ENCODE data around the gene CELF5. TPM values are rescaled to one million over a fixed set of nuclear protein-coding genes. Genes with fewer than 3 reads are reported as not detected.
"Not testable (repeated sequence)": the region's sequence is repeated elsewhere in the genome, so short reads cannot be mapped to it uniquely, and the experiment has no call there.

CELF5 gene
- total RNA-seq, 2 experiments from 2014 or later: not detected

DNA sequence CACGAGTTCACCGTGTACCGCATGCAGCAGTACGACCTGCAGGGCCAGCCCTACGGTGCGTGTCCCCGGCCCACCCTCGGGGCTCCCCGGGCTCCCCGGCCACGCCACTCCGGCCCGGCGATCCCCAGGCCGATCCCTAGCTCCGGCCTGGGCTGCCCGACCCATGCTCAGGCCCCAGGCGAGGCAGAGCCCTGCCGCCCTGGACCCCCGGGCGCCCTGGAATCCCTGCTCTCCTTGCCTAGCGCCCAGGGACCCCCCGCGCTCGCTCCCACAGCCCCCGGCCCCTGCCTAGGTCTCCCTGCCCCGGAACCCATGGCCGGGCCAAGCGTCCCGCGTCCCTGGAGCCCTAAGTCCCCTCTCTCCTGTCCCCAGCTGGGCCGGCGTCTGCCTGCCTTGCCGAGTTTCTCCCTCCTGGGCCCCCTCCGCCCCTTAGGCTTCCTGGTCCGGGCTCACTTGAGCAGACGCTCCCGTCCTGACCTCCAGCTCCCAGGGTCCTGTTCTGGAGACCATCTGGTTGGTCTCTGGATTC, 38.2 kb upstream of the CELF5 start:
- peak; percentile 4 for ATAC-seq
- CTCF ChIA-PET: interaction anchor here (0.7 to 1.3 kb wide), 3 partner anchors 45 to 235 kb away, joined by 3 to 6 read pairs (median 3); no protein-coding TSS in a partner anchor

DNA sequence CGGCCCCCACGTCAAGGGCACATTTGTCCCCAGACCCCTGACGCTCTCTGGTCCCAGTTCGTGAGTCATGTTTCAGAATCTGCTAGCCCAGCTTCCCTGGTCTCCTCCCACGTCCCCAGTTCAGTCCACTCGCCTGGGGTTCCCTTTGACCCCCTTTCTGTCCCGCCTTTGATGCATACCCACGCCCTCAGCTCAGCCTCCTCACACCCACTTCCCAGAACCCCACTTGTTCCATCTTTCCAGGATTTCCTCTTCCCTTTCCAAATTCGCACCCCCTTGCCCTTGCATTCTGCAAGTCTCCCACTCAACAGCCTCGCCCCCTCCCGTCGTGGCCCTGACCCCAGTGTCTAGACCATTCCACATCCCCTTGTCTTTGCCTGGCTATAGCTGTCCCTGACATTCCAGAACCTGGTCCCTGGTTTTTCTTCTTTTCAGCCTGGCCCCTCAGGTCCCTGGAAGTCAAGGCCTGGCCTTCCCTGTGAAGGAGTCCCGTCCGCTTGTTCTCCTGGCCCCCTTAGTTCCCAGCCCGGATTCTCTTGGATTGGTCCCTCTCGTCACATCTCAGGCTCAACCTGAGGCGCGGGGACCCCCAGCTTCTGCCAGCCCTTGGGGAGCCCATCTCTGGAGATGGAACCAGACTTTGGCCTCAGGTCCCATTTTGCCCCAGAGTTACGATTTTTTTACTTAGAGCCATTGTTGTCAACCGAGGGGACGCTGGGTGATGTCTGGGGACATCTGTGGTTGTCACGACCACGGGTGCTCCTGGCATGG, 37.4 kb upstream of the CELF5 start:
- DNase-seq: no peak
- CTCF ChIA-PET: interaction anchor here (1.2 kb wide), 1 partner anchor 236 kb away, joined by 3 read pairs; no protein-coding TSS in a partner anchor
- Mint-ChIP-seq H3K27me3 (no peaks in the 10 kb centered on the region), H3K4me1 (peaks cover 57% of the 10 kb centered on the region), H3K9me3 (ENCODE audit: low read depth) (no peaks in the 10 kb centered on the region), H3K36me3 (peaks cover 20% of the 10 kb centered on the region), H3K4me3 (peak overlapping the region; percentile 78), H3K27ac (peak overlapping the region; percentile 68)
- no peak for ATAC-seq

More for the DNA sequence above, 38.2 kb upstream of the CELF5 start:
- peak overlapping the region; percentile 78 for H3K4me3 Mint-ChIP-seq
- H3K27me3 Mint-ChIP-seq: no peaks in the 10 kb centered on the region
- no peaks in the 10 kb centered on the region for H3K9me3 Mint-ChIP-seq (ENCODE audit: low read depth)
- H3K27ac Mint-ChIP-seq: peak overlapping the region; percentile 68
- DNase-seq: no peak
- H3K4me1 Mint-ChIP-seq: peaks cover 59% of the 10 kb centered on the region
- H3K36me3 Mint-ChIP-seq: peaks cover 25% of the 10 kb centered on the region

DNA sequence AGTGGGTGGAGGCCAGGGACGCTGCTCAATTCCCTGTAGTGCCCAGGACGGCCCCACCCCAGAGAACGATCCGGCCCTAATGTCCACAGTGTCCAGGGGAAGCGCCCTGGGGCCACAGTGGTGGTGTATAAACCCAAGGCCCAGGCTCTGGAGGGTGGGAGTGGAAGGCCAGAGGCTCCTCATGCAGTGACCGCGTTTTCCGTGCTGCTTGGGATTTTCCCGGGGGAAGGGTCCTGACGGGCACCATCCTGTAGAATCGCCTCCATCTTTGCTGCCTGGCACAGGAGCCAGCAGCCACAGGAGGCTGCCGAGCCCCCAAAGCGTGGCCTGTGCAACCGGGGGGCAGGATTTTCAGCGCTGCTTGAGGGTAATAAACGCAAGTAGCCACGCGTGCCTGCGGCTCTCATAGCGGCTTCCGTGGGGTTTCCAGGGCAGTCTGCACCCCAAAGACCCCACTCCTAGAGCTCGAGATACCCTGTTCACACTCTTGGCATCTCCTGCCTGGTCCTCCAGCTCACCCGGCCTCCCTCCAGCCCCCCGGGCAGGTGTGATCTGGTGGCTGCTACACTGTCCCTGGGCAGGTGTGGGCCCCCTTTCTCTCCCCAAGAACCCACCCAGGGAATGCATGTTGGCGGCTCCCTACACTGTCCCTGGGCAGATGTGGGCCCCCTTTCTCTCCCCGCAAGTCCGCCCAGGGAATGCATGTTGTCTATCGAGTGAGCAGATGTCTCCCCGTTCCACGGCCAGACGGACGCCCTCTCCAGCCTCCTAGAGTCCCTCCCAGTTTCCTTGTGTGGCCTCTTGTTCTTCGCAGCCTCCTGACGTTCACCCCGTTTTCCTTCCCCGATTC, 36.6 kb upstream of the CELF5 start:
- H3K4me3 Mint-ChIP-seq: no peak overlapping the region

DNA sequence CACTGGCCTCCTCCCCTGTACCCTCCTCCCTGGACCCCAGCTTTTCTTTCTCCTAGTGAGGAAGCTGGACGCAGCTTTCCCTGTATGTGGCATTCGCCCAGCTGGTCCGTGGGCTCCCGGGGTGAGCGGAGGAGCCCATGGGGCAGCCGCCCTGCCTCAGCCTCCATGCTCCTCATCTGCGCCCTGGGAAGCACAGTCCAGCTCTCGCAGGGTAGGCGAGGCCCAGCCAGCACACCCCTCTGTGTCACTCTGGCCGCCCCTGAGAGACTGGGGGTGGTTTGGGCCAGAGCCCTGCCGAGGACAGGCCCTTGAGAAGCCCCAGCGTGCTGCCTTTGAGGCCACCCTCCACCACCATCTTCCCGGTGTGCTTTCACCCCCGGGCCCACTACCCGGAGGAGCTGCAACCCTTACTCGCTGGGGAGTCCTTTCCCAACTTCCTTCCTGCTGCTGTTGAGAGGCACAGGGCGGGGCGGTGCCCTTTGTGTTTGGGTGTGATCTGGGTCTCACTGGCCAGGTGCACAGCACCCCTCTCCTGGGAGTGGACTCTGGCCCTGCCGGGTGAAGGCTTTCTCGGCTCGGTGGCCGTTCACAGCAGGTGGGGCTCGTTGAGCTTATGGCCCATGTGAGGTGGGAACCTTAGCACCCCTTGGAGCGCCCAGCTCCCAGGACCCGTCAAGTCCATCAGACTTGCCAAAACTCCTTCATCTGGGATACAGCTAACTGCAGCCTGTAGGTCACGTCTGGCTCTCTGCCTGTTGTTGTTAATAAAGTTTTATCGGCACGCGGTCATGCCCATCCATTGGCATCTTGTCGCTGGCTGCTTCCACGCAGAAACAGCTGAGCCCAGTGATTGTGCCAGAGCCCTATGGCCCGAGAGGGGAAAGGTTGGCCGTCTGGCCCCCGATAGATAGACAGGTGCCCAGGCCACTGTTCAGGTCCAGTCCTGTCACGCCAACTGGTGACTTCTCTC, 35.5 kb upstream of the CELF5 start:
- H3K4me1 Mint-ChIP-seq: peaks cover 45% of the 10 kb centered on the region
- DNase-seq (no peak), ATAC-seq (no peak)
- no peaks in the 10 kb centered on the region for H3K27me3 Mint-ChIP-seq
- no peak overlapping the region for H3K4me3 Mint-ChIP-seq
- peak overlapping the region; percentile 28 for H3K27ac Mint-ChIP-seq
- CTCF ChIA-PET: no interaction called here
- no peaks in the 10 kb centered on the region for H3K9me3 Mint-ChIP-seq (ENCODE audit: low read depth)
- H3K36me3 Mint-ChIP-seq: peaks cover 16% of the 10 kb centered on the region

More for the DNA sequence above, 36.6 kb upstream of the CELF5 start:
- peaks cover 52% of the 10 kb centered on the region for H3K4me1 Mint-ChIP-seq
- no peaks in the 10 kb centered on the region for H3K27me3 Mint-ChIP-seq
- CTCF ChIA-PET: no interaction called here
- peak overlapping the region; percentile 56 for H3K27ac Mint-ChIP-seq
- H3K9me3 Mint-ChIP-seq (ENCODE audit: low read depth): no peaks in the 10 kb centered on the region
- DNase-seq (no peak), ATAC-seq (no peak)
- H3K36me3 Mint-ChIP-seq: peaks cover 17% of the 10 kb centered on the region

DNA sequence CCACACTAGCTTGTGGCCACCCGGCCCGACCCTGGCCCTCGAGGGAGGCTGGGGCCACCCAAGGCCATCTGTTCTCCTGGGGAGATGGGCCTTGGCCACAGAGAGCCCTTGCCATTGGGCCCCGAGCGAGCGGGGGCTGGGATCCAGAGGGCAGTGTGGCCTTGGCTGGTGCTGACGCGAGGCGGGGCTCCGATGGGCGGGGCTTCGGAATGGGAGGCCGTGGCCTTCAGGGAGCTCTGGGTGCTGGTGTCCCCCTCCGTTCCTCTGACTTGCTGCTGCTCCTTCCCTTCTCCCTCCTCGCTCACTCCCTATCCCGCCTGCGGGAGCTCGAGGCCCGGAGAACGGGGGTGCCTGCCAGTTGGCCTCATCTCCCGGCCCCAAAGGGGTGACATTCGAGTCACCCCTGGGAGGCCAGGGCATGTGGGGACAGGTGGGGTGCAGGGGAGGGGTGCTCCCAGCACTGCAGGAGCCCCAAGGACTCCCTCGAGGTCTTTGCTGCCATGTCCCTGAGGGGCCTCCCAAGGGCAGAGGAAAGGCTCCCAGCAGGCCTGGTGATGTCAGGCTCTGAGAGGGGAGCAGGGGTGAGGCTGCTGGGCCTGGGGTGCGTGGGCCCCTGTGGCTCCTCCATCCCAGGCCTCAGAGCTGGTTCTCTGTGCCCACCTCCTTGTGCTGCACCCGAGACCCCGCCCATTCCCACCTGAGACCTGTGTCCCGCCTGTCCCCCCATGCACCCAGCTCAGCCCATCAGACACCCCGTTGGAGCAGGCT, 34.6 kb upstream of the CELF5 start:
- CTCF ChIA-PET: no interaction called here
- peaks cover 10% of the 10 kb centered on the region for H3K36me3 Mint-ChIP-seq
- DNase-seq (no peak), ATAC-seq (no peak)
- H3K4me3 Mint-ChIP-seq: no peak overlapping the region
- no peaks in the 10 kb centered on the region for H3K27me3 Mint-ChIP-seq
- no peaks in the 10 kb centered on the region for H3K9me3 Mint-ChIP-seq (ENCODE audit: low read depth)
- peaks cover 36% of the 10 kb centered on the region for H3K4me1 Mint-ChIP-seq
- no peak overlapping the region for H3K27ac Mint-ChIP-seq

DNA sequence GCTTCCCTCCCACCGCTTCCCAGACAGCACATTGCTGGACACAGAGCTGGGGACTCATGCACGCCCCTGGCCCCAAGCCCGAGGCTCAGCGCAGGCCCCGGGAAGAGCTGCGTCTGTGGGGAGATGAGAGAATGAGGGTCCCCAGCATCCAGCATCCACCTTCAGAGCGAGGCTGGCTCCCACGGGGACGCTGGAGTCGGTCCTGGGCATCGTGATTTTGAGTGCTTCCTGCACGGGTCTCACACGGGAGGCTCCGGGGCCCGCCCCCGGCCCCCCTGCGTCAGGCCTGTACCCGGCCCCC, 34.0 kb upstream of the CELF5 start:
- Mint-ChIP-seq H3K4me3 (no peak overlapping the region), H3K27me3 (no peaks in the 10 kb centered on the region), H3K36me3 (peaks cover 10% of the 10 kb centered on the region), H3K4me1 (peaks cover 31% of the 10 kb centered on the region), H3K27ac (no peak overlapping the region), H3K9me3 (ENCODE audit: low read depth) (no peaks in the 10 kb centered on the region)
- no peak for ATAC-seq
- CTCF ChIA-PET: no interaction called here
- no peak for DNase-seq

DNA sequence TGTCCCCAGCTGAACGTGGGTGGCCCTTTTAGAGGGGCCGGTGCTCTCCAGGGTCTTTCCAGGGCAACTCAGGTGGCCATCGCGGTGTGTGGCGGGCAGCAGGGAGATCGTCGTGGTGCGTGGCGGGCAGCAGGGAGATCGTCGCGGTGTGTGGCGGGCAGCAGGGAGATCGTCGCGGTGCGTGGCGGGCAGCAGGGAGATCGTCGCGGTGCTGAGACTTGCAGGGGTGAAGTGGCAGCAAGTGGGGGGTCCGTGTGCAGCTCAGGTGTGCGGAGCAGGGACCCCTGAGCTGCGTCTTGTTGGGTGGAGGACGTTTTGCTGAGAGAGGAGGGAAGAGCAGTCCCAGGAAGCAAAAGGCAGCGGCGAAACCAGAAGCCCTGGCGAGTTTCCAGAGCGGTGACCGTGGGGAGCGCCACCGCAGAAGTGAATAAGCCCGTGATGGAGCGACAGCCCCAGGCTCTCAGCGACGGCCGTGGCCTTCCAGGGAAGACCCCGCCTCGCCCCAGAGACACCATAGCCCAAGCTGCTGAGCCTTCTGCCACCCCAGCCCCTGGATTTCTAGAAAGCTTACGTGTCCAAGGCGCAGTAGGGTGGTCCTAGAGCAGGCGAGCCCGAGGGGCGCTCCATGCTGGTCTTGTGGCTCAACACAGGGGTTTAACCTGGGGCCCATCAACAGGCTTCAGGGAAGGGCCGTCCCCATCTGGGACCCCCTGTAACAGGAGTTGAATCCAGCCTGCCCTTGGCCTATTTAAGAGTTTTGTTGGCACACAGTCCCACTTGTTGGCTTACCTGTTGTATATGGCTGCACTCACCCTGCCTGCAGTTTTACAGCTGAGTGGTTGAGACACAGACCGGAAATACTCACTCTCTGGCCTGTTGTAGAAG, 33.3 kb upstream of the CELF5 start:
- H3K4me1 Mint-ChIP-seq: peaks cover 31% of the 10 kb centered on the region
- H3K9me3 Mint-ChIP-seq (ENCODE audit: low read depth): no peaks in the 10 kb centered on the region
- H3K27me3 Mint-ChIP-seq: no peaks in the 10 kb centered on the region
- no peak for DNase-seq
- ATAC-seq: no peak
- H3K36me3 Mint-ChIP-seq: peaks cover 9% of the 10 kb centered on the region
- H3K27ac Mint-ChIP-seq: no peak overlapping the region
- CTCF ChIA-PET: no interaction called here
- no peak overlapping the region for H3K4me3 Mint-ChIP-seq

DNA sequence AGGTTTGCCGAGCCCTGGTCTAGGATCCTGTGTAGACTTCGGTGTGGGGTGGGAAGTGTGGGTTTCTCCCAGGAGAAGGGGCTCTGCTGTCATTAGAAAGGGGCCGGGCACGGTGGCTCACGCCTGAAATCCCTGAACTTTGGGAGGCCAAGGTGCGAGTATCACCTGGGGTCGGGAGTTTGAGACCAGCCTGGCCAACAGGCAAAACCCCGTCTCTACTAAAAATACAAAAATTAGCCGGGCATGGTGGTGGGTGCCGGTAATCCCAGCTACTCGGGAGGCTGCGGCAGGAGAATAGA, 32.7 kb upstream of the CELF5 start:
- H3K27ac Mint-ChIP-seq; H3K36me3 Mint-ChIP-seq; CTCF ChIA-PET; H3K27me3 Mint-ChIP-seq; H3K9me3 Mint-ChIP-seq (ENCODE audit: low read depth); ATAC-seq; H3K4me3 Mint-ChIP-seq; DNase-seq: not testable (repeated sequence)
- H3K4me1 Mint-ChIP-seq: peaks cover 28% of the 10 kb centered on the region

DNA sequence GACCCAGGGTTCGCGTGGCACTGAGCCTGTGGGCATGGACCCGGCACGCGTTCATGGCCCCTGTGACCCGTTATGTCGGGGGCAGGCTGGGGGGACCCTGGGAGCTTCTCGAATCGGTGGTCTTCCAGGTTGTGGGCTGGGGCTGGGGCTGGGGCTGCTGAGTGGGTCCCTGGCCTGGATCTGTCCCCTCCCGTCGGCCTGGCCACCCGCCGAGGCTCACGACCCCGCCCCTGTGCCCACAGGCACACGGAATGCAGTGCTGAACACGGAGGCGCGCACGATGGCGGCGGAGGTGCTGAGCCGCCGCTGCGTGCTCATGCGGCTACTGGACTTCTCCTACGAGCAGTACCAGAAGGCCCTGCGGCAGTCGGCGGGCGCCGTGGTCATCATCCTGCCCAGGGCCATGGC, 32.2 kb upstream of the CELF5 start:
- CTCF ChIA-PET: no interaction called here
- ATAC-seq (no peak), DNase-seq (no peak)
- Mint-ChIP-seq H3K9me3 (ENCODE audit: low read depth) (no peaks in the 10 kb centered on the region), H3K36me3 (peaks cover 9% of the 10 kb centered on the region), H3K4me1 (peaks cover 23% of the 10 kb centered on the region), H3K27me3 (no peaks in the 10 kb centered on the region), H3K4me3 (no peak overlapping the region), H3K27ac (no peak overlapping the region)

DNA sequence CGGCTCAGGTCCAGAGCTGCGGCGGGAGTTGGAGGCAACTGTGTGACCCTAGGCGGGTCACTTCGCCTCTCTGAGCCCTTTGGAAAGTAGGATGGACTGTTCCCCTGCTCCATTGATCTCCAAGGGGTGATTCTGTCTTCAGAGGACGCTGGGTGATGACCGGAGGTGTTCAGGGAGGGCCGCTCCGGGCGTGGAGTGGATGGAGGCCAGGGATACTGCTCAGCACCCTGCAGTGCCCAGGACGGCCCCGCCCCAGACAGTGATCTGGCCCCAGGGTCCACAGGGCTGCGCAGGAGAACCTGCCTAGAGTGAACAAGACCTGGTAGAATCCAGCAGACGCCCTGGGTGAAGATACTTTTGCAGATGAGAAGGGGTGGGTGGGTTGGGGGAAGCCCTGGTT, 31.8 kb upstream of the CELF5 start:
- Mint-ChIP-seq H3K36me3 (peaks cover 9% of the 10 kb centered on the region), H3K9me3 (ENCODE audit: low read depth) (no peaks in the 10 kb centered on the region), H3K4me3 (no peak overlapping the region), H3K27me3 (no peaks in the 10 kb centered on the region), H3K27ac (no peak overlapping the region), H3K4me1 (peaks cover 19% of the 10 kb centered on the region)
- CTCF ChIA-PET: no interaction called here
- DNase-seq (no peak), ATAC-seq (no peak)

DNA sequence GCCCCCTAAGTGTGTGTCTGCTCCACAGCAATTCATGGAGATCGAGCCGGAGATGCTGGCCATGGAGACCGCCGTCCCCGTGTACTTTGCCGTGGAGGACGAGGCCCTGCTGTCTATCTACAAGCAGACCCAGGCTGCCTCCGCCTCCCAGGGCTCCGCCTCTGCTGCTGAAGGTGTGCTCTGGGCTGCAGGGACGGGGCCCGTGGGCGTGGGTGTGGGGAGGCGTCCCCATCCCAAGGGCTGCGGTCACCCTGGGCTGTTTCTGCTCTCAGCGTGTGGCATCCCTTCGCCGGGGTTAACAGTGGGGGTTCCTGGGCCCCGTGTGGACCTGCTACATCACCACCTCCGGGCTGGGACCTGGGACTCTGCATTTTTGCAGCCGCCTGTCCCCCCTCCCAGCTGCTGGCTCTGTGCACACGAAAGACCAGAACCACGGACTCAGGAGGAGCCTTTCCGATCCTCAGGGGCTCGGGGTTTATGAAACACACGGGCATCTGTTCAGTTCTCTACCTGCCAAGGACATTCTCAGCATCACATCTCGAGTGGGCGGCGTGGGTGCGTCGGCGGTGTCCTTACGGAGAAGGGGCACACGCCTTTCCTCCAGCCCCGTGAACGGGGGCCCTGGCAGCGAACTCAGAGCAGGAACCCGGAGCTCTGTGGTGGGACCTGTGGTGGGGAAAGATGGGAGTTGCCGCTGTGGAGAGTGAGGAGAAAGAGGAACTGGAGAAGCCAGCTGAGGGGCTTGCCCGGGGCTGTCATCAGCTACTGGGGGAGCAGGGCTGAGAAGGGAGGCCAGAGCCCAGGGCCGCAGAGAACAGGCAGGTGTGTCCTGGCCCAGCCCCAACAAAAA, 31.0 kb upstream of the CELF5 start:
- CTCF ChIA-PET: interaction anchor here (1.0 kb wide), 1 partner anchor 31 kb away, joined by 3 read pairs; the partner anchor contains the start of gene CELF5
- Mint-ChIP-seq H3K4me1 (peaks cover 12% of the 10 kb centered on the region), H3K9me3 (ENCODE audit: low read depth) (no peaks in the 10 kb centered on the region), H3K4me3 (no peak overlapping the region), H3K36me3 (peaks cover 7% of the 10 kb centered on the region), H3K27ac (no peak overlapping the region), H3K27me3 (no peaks in the 10 kb centered on the region)
- DNase-seq (no peak), ATAC-seq (no peak)

Measured in activated CD8-positive, alpha-beta memory T cell treated with anti-CD3 and anti-CD28 coated beads, Interleukin-2, amount 10 ng/mL, durations not matched to agents 7 days and 5 days (primary cell).